Activated CD4-positive, alpha-beta T cell treated with anti-CD3 and anti-CD28 coated beads for 4 hours (primary cell): ENCODE data around the gene C10orf71.

Source experiments
- DNase-seq, 2 donors: peaks; one replicate each; pipeline ENCODE4 v3.0.0-alpha.2; 2020

Gene C10orf71

GRCh38 chr10:49362596-49363260 is 63.8 kb downstream of the C10orf71 start:
- DNase-seq, result no peak

GRCh38 chr10:49363309-49364031 is 64.5 kb downstream of the C10orf71 start:
- DNase-seq, result no peak

- no peak for DNase-seq
Measured at GRCh38 chr10:49364051-49364450, 65.1 kb downstream of the C10orf71 start.

- no peak for DNase-seq
Measured at GRCh38 chr10:49364747-49365146, 65.8 kb downstream of the C10orf71 start.

GRCh38 chr10:49365275-49365674 is 66.3 kb downstream of the C10orf71 start:
- no peak for DNase-seq

GRCh38 chr10:49365675-49366415 is 66.9 kb downstream of the C10orf71 start:
- DNase-seq, result no peak

- no peak for DNase-seq
Measured at GRCh38 chr10:49366460-49366859, 67.5 kb downstream of the C10orf71 start.

- DNase-seq, result no peak
Measured at GRCh38 chr10:49367600-49367999, 68.6 kb downstream of the C10orf71 start.

GRCh38 chr10:49368256-49368655 is 69.3 kb downstream of the C10orf71 start:
- no peak for DNase-seq

GRCh38 chr10:49369216-49370162 is 70.5 kb downstream of the C10orf71 start:
- no peak for DNase-seq

GRCh38 chr10:49370326-49371100 is 71.5 kb downstream of the C10orf71 start:
- no peak for DNase-seq

GRCh38 chr10:49371967-49372366 is 73.0 kb downstream of the C10orf71 start:
- DNase-seq, result no peak

GRCh38 chr10:49373361-49373760 is 74.4 kb downstream of the C10orf71 start:
- DNase-seq, result no peak

GRCh38 chr10:49374740-49375139 is 75.8 kb downstream of the C10orf71 start:
- DNase-seq, result no peak

- DNase-seq, result no peak
Measured at GRCh38 chr10:49375611-49376010, 76.6 kb downstream of the C10orf71 start.
